SK-MEL-5 (cell line): ENCODE data around the gene CCDC190. TPM values are rescaled to one million over a fixed set of nuclear protein-coding genes. Genes with fewer than 3 reads are reported as not detected.

Source experiments
- total RNA-seq: library from RNA; depleted of rRNA; stranded (reverse); fragments of >200 nt; shearing (Covaris generic); gene quantifications from 2 replicates; pipeline ENCODE4 v1.2.3, GENCODE V29; 2014; rRNA removed

The CCDC190 gene
- total RNA-seq, 1 experiment from 2014 or later = not detected

Other genes with a start within 250 kb of the CCDC190 start
- 31.2 and 32.8 TPM in 2 replicates for gene DDR2, start 228.7 kb downstream of the CCDC190 start, total RNA-seq
- 29.6 and 34.1 TPM in 2 replicates for gene HSD17B7, start 70.5 kb downstream of the CCDC190 start, total RNA-seq
- not detected in 2 replicates for gene RGS4, start 208.2 kb upstream of the CCDC190 start, total RNA-seq